ENCODE results near the gene FADS6.
"Not testable (repeated sequence)": the region's sequence is repeated elsewhere in the genome, so short reads cannot be mapped to it uniquely, and the experiment has no call there.

Gene FADS6

DNA sequence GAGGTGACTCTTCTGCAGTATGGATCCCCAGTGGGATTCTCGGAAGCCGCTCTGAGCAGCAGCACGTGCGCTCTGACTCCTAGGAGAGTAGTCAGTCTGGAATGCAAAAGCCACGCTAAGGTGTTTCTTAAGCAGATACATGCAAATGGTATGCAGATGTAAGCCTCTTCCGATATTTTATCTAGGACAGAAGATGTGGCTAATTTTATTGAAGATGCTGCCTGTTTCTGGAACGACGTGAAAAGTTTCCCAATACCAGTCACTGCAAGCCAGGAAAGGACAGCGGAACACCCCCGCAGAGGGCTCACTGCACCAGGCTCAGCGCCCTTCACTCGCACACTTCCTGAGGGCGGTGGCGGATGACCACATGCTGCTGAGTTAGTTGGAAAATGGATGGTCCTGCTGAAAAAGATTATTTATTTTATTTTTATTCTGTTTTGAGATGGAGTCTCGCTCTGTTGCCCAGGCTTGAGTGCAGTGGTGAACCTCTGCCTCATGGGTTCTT lies 10.1 kb downstream of the FADS6 start:
- no peak for DNase-seq

DNA sequence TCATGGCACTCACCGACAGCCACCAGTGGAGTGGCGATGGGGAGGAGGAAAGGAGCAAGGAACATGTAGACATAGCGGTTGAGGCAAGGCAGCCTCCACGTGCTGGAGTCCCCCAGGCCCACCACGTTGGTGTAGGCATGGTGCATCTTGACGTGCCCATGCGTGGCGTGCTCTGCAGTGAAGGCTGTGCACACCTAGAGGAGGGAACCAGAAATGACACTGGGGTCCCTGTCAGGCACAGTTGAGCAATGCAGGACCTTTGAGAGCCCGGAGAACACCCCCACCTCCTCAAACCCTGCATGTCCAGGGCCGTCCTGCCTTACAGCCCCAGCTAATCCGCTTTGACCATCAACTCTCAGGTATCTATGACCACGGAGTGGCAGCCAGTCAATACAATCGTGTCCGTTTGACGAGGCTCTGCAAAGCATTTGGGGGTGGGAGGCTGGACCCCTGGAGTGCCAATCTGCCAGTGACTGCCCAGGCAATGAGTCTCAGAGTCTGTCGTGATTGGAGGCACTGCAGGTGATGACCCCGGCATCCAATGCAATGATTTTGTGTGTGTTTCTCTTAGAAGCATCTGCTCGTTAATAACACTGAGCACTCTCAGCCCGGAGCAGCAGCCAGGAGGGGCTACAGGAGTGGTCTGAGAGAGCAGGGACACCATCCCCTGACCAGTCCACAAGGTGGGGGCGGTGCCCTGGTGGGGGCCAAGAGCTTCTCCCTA lies 10.8 kb downstream of the FADS6 start:
- no peak for DNase-seq

DNA sequence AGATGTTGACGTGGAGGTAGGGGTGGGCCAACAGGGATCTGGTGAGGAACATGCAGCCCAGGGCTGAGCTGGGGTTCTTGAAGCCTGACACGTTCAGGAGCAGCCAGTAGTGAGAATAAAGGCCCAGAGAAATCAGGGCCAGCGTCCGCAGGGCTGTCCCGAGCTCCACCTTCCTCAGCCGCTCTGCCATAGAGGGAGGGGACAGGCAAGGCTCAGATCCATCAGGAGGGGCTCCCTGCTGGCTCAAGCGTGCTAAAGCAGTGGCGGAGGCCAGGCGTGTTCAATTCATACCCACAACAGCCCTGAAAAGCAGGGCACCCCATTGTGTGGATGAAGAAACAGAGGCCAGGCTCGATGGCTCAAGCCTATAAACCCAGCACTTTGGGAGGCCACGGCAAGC lies 12.4 kb downstream of the FADS6 start:
- no peak for DNase-seq

DNA sequence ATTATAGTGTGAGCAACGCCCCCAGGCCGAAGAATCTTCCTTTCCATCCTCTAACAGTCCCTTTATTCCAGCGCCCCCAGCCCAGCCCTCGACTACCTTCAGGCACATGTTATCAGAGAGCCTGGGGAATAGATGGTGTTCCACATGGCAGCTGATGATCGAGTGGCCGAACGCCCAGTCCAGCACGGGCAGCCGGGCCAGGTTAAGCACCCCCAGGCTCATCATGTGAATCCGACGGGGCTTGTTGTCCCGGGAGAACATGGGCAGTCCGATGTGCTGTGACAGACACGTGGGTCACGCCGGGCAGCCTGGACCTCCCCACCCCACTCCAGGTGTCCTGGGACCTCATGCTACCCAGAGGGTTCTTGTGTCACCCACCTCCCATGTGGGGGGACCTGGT lies 14.1 kb downstream of the FADS6 start:
- no peak for DNase-seq

DNA sequence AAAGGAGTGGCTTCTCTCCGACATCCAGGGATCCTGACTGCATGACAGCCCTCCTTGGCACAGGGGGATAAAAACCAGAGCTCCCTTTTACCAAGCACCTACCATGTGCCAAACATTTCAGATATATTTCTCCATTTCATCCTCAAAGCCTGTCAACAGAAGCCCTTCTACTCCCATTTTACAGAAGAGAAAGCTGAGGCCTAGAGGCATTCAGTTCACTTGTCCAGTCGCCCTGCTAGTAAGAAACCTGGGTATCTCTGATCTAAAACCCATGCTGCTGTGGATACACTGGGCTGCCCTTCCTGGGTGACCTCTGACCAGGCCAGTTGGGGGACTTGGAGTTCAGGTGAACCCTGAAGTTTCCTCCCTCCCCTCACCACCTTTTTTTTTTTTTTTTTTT lies 14.8 kb downstream of the FADS6 start:
- DNase-seq = no peak

DNA sequence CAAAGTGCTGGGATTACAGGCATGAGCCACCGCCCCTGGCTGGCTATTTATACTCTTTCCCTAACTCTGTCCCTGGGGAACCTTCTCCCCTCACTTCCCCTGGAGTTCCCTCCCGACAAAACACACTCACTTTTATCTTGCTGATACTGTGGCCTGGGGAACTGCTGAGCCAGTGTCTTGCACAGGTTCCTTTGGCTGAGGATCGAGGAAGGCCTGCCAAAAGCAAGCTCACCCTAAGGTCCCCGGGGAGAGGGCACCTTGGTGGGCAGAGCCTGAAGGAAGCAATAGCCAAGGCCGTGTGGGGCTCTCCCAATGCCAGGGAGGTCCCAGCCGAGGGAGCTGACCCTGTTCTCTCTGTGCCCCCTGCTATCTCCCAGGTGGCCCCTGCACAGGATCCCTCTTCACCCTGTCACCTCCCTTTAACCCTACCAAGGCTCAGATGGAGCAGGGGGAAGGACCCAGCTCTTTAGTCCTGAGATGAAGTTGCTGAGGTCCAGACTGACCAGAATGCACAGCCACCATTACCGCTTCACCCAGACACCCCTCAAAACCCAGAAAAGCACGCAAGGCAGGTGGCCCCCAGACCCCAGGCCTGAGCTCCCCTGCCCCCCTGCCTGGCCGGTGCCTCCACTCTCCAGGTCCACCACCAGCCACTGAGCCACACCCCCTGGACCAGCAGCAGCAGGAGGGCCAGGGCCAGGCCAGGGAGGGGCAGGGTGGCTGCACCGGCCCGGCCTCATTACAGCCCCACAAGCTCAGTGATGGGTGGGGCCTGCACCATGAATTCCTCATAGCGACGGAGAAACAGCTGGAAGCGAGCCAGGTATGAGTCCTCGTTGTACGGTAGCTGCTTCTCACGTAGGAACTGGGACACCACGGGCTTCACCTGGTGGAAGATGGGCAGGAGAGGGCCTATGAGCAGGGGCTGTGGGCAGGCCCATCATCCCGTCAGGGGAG lies 15.6 kb downstream of the FADS6 start:
- no peak for DNase-seq

DNA sequence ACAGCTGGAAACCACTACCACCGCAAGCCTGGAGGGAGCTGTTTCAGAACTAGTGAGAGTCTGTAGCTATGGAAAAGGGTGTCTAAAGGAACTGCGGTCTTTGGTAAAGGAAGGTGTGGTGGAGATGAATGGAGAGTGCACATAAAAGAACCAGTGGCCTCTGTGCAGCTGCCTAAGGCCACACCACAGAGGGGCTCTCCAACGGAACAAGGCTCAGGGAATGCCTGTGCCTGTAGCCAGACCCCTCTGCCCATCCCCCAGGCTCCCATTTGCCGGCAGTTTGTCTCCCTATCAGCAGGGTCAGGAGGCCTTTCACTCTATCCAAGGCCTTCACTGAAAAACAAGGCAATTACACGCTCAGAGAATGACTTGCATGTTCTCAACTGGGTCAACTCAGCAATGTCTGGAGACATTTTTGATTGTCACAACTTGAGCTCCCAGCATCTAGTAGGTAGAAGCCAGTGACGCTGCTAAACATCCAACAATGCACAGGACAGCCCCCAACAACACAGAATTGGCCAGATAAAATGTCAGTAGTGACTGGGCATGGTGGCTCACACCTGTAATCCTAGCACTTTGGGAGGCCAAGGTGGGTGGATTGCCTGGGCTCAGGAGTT lies 17.3 kb downstream of the FADS6 start:
- no peak for DNase-seq

DNA sequence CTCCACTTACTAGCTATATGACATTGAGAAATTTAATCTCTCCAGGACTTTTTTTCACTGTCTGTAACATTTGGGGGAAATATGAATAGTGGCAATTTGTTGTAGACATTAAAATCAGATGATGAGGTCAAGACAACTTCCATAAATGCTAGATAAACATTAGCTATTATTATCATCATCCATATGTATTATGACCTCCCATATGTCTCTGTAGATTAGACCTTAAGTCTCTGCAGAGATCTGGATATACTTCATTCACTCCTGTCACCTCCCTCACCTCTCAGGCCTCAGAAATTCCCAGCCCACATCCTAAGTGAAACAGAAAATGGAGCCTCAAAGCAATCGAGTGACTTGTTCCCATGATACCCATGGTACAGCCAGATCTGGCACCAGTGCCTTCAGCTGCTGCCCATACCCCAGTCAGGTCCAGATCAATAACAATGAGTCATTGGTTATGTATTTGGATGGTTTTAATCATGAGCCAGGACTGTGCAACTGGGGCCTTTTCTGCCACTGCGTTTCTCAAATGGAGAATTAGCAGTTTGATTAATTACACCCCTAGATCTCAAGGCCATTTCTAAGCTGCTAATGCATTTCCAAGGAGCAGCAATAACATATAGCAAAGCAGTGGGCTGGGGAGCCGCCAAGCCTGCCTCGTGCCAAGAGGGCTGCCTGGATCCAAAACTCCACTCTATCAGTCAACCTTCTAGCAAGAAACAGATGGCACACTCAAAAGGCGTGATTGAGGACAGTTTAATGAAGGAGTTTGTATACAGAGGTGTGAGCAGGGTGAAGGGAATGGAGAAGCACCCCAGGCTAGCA lies 18.1 kb downstream of the FADS6 start:
- DNase-seq = no peak

DNA sequence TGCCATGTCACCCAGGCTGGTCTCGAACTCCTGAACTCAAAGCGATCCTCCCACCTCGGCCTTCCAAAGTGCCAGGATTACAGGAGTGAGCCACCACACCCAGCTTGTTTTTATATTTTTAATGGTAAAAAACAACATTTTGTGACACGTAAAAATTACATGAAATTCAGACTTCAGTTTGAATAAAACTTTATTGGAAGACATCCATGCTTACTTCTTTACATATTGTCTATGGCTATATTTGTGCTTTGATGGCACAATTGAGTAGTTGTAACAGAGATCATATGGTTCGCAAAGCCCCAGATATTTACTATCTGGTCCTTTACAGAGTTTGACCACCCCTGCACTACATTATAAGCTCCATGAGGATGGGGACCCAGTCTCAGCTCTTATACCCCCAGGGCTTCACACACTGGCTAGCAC lies 18.8 kb downstream of the FADS6 start:
- no peak for DNase-seq

DNA sequence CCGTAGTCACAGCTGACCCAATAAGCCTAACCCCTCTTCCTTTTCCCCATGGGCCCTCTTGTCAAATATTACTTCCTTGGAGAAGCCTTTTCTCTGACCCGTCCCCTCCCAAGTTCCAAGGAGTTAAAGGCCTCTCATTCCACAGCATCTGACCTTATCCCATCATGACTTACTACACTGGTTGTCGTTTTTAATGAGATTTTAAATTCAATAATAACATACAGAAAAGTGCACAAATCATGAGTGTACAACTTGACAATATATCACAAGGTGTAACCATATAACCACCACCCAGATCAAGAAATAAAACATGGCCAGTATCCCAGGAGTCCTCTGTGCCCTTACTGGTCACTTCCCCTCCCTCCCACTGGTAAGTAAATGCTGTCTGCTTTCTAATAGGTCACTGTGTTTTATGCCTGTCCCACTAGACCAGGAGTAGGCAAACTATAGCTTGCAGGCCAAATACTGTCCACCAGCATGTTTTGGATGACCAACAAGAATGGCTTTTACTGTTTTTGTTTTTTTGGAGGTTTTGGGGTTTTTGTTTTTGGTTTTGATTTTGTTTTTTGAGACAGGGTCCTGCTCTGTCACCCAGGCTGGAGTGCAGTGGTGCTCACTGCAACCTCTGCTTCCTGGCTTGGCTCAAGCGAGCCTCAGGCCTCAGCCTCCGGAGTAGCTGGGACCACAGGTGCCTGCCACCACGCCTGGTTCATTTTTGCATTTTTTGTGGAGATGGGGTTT lies 19.4 kb downstream of the FADS6 start:
- no peak for DNase-seq

DNA sequence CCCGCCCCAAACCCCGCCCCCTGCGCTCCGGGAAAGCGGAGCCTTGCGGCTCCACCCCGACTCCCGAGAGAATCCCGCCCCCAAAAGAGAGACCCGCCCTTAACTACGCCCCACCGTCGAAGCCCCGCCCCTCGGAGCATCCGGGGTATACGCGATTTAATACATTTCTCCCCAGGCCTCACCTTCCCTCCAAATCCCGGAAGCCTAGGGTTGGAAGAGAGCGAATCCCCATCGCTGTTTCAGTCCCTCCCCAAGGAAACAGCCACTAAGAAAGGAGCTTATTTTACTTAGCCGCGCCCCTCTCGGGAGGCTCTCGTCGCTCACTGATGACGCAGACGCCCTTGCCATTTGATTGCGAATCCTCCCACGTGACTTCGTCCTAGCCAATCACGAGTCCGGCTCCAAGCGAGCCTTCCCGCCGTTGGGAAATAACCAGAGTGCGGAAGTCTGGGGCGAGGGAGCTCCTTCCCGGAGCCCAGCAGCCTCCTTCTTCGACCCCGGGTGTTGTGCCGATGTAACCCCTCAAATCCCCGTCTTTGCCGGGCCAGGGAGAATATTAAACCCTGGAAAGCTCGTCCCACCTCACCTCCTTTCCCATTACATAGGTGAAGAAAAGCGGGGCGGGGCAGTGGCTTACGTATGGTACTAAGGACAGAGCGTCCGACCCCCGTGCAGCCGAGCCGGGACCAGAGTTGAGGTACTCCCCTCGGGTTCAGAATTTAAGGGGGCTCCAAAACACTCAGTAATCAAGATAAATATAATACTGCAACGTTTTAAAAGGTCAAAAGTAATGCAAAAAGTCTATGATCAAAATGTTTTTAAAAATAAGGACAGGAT lies 20.2 kb downstream of the FADS6 start:
- DNase-seq = peak; percentile 99

DNA sequence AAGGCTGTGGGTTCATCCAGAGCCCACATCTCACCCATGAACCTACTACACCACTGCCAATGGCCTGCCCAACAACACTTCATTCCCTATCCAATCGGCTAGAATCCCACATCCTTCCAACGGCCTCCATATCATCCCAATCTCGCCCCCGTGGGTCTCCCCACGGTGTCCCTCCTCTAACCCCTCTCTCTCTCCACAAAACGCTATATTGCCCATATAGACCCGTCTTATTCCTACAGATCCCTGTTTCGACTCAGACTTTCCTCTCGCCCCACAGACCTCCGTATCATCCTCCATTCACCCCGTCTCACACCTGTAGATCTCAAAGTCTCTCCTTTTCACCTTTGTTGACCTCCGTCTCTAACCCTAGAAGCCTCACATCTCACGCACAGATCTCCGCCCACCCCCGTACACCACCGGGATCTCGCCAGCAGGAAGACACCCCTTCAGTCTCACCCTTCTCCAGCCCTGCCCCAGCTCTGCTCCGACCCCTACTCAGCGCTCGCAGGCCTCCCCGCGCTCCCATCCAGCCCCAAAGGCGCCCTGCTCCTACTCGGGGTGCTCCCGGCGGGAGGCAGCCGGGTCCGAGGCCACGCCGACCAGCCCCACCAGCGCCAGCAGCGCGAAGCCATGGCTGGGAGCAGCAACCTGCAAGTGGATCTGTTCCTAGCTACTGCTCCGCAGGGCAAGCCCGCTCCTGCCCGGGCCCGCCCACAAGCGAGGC lies 21.0 kb downstream of the FADS6 start, which contains the start of gene FDXR:
TSS of gene FDXR (minus strand) at position 682 of the 724 bp plus-strand sequence. CDS start at position 632, 50 bp downstream.
- no peak for DNase-seq

DNA sequence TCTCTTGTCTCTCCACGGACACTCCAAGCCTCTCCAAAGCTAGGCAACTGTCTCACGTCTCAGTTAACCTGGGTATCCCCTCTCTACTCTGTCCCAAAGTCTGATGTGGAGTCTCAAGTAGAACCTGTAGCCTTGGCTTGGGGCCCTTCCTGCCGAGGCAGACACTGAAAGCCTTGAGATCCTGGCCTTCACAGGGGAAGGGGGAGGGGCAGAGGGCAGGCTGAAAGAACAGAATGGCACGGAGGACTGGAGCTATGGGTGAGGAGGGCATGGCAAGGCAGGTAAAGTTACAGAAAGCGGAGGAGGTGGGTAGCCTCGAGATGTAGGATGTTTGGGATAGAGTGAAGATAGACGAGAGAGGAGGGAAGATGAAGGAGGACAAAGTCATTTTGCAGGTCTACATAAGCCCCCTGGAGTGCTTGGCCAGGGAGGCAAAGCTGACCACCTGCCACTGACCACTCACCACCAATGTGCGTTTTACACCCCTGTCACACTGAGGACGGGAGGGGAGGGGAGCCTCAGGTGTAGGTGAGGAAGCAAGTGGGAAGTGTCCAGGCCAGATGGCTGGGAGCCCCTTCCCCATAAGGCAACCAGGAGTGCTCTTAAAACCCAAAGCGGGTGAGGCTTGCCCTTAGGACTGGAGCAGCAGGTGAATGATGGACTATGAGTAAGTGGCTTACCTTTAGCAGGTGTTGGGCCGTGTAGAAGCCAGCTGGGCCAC lies 21.9 kb downstream of the FADS6 start:
- no peak for DNase-seq

DNA sequence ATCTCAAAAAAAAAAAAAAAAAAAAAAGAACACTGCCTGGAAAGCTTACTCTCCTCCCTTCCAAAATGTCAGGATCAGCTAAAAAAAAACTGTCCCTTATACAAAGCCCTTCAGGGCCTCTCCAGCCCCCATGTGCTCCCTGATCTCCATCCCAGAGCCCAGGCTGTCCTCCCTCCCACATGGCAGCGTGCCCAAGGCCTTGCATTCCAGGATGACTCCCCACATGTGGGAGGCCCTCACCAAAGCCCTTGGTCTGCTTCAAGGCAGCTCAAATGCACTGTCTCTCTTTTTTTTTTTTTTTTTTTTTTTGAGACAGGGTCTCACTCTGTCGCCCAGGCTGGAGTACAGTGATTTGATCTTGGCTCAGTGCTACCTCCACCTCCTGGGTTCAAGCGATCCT lies 22.9 kb downstream of the FADS6 start:
- DNase-seq = no peak

DNA sequence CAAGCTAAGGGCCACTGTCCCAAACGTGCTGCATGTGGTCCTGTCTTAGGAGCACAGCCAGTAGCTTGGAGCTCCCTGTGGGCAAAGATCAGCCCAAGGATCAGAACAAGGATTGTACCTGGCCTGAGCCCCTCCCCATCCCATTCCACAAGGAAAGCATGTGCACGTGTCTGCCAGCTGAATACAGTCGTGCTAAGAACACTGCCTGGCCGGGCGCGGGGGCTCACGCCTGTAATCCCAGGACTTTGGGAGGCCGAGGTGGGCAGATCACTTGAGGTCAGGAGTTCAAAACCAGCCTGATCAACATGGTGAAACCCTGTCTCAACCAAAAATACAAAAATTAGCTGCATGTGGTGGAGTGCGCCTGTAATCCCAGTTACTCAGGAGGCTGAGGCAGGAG lies 23.4 kb downstream of the FADS6 start:
- not testable (repeated sequence) for DNase-seq

DNA sequence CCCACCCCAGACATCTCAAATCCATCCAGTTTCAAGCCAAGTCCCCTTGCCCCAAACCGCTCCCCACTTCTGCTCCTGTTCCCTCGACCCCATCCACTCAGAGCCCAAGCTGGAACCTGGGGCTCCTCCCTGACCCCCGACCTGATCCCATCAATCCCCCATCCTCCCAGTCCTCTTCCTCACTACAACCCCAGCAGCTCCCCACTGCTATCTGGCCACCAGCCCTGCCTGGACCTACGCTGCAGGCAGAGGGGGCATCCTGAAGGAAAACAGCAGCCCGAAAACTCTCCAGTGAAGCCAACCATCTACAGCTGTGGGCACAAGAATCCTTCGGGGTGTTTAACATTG lies 24.6 kb downstream of the FADS6 start:
- DNase-seq = no peak

DNA sequence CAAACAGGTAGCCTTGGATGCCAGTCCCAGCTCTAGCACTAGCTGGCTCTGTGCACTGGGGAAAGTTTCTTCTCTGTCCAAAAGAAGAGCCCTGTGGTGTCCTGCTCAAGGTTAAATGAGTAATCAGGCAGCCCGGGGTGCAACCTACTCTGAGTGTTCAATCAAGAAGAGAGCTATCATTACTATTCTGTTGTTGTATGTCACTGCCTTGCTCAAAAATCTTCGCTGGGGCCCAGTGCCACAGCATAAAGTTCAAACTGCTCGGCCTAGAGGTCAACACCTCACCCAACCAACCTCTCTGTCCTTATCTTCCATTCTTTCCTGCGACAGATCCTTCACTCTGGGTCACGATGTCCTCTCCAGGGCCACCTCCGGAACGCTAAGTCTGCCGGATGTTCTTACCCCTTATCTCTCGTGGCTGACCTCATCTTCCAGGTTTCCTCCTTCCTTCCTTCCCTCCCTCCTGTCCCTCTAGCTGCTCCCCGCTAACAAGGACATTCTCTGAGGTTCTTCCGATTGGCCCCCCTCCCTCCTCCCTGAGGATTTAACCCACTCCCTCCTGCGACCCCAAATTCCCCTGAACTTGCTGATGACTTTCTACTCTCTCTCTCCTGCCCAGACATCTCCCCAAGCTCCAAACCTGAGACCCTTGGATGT lies 25.1 kb downstream of the FADS6 start:
- DNase-seq = no peak

DNA sequence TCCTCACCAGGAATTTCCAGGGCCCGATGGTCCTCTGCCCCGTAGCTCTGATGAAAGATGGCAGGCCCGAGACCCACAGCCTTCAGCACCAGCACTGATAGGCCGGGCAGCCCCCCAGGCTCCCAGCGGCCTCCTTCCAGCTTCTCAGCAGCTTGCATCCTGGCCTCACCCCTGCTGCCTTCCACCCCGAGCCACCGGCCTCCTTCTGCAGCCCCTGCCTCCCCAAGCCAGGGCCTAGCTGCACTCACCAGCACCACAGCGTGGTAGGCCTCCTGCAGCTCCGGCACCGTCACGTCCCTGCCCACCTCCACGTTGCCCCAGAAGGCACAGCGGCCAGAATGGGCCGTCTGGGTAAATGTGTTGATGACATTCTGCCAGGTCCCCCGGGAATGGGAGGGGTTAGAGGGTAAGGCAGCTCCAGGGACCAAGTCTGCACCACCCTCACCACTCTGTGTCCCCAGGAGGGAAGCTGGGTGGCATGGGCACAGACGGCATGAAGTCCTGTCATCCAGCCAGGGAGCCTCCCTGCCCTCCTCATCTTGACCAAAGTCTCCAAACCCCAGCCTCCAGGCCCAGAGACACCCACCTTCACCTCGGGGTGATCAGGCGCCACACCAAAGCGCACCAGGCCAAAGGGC lies 27.1 kb downstream of the FADS6 start:
- DNase-seq = no peak

Data from activated effector memory CD4-positive, alpha-beta T cell treated with anti-CD3 and anti-CD28 coated beads, Interleukin-2, amount 50 U/mL, for 16 hours (primary cell).